Neural cell (in vitro differentiated cells): ENCODE measurements around the gene AGPAT2.

Source experiments
- EP300 ChIP-seq: fragments of 450-650 bp; conservative IDR thresholded peaks from 2 replicates; pipeline ENCODE4 v1.6.1; 2014; ENCODE audit warnings: antibody characterized with exemption, mild to moderate bottlenecking, moderate library complexity; ENCODE audit not compliant: poor library complexity, severe bottlenecking
- EZH2 ChIP-seq: fragments of 200-600, 300-800 bp; shearing (Covaris generic), sonication (generic); IDR thresholded peaks from 2 replicates; pipeline ENCODE4 v1.6.1; 2014; ENCODE audit warnings: antibody characterized with exemption, low read length, borderline replicate concordance, mild to moderate bottlenecking; ENCODE audit not compliant: insufficient read depth, poor library complexity, severe bottlenecking
- POLR2AphosphoS5 ChIP-seq: IDR thresholded peaks from 2 replicates; pipeline ENCODE4 v1.6.1; 2012
- SMC3 ChIP-seq: fragments of 450-650 bp; conservative IDR thresholded peaks from 2 replicates; pipeline ENCODE4 v1.6.1; 2014; ENCODE audit warnings: antibody characterized with exemption, mild to moderate bottlenecking, moderate library complexity; ENCODE audit not compliant: poor library complexity
- TAF1 ChIP-seq: IDR thresholded peaks from 2 replicates; pipeline ENCODE4 v1.6.1; 2012; ENCODE audit warnings: low read depth
- TF ChIP-seq, protein P1 (sequence below): fragments of 450-650 bp; IDR thresholded peaks from 2 replicates; pipeline ENCODE4 v1.5.1; 2014; ENCODE audit warnings: antibody characterized with exemption, mild to moderate bottlenecking, moderate library complexity; ENCODE audit not compliant: poor library complexity, severe bottlenecking

DNA sequence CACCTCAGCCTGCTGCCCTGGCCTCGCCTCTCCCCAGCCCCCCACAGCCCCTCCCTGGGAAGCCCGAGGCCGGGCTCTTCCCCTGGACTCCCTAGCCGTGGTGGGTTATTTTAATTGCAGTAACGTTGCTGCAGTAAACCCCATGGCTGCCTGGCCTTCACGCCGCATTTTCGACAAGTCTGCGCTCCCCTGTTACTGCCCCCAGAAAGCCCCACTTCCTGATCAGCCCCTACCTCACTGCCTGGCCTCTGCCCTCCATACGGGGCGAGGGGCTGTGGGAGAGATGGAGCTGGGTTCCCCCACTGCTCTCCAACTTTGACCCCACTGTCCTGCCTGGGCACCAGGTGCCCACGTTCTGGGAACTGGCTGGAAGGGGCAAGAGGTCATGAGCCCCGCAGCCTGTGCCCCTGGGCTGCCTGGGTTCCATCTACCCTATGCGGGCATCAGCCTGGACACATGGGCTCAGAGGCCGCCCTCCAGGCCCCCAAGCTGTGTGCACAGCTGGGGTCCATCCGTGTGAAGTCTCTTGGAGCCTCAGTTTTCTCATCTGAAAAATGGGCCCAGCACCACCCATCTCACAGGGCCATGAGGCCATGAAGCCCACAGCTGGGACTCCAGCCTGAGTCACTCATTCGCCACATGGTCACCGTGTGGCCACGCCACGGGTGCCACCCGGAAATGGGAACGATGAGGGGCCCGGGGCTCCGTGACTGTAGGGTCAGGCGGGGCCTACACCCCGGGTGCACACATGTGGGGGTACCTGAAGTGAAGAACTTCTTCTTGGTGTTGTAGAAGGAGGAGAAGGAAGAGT is 13.1 kb downstream of the AGPAT2 start:
- TF ChIP-seq, protein P1, sequence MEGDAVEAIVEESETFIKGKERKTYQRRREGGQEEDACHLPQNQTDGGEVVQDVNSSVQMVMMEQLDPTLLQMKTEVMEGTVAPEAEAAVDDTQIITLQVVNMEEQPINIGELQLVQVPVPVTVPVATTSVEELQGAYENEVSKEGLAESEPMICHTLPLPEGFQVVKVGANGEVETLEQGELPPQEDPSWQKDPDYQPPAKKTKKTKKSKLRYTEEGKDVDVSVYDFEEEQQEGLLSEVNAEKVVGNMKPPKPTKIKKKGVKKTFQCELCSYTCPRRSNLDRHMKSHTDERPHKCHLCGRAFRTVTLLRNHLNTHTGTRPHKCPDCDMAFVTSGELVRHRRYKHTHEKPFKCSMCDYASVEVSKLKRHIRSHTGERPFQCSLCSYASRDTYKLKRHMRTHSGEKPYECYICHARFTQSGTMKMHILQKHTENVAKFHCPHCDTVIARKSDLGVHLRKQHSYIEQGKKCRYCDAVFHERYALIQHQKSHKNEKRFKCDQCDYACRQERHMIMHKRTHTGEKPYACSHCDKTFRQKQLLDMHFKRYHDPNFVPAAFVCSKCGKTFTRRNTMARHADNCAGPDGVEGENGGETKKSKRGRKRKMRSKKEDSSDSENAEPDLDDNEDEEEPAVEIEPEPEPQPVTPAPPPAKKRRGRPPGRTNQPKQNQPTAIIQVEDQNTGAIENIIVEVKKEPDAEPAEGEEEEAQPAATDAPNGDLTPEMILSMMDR: no peak
- TF ChIP-seq EZH2: no peak
- no peak for TF ChIP-seq POLR2AphosphoS5
- no peak for TF ChIP-seq SMC3
- TF ChIP-seq EP300: no peak
- no peak for TF ChIP-seq TAF1
